NCI-H1092 (cell line): Measurements from ENCODE around the gene GSTA5.
"Not testable (repeated sequence)": the region's sequence is repeated elsewhere in the genome, so short reads cannot be mapped to it uniquely, and the experiment has no call there.

Experiments used
- DNase-seq: peaks from one replicate; lab custom pipeline; 2025; lab: John Stamatoyannopoulos, UW

GSTA5 gene

DNA sequence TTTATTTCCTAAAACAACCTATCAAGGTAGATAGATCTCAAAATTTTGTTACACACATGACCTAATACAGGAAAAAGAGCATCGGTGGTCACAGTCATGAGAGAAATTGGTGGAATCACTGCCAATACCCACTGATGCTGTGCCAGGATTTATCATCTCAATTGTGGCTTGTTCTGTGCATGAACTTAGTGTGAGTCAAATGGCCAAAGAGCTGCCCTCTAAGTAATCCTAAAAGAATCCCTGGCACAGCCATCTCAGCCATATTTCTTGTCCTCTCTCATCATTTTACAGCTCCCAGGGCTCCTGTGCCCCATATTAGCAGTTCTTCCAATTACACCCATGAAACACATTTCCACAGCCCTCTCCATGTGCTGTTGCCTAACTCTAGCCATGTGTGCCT, 6.1 kb downstream of the GSTA5 start:
- no peak for DNase-seq

DNA sequence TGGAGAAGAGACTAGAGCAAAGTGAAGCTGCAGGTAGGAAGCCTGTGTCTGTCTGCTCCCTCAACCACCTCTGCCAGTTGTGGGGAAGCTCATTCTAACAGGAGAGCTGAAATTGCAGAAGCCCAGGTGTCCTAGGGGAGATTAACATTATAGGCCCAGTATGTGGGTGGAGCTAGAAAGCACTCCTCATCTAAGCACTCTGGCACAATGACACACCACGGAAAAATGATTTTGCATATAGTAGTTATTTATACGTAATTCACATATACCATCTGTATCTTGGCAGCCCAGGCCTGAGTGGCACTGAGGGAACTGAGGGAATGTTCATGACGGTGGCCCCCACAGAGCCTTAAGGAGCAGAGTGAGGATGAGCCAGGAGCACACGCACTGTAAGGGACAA, 9.7 kb downstream of the GSTA5 start:
- DNase-seq = not testable (repeated sequence)

DNA sequence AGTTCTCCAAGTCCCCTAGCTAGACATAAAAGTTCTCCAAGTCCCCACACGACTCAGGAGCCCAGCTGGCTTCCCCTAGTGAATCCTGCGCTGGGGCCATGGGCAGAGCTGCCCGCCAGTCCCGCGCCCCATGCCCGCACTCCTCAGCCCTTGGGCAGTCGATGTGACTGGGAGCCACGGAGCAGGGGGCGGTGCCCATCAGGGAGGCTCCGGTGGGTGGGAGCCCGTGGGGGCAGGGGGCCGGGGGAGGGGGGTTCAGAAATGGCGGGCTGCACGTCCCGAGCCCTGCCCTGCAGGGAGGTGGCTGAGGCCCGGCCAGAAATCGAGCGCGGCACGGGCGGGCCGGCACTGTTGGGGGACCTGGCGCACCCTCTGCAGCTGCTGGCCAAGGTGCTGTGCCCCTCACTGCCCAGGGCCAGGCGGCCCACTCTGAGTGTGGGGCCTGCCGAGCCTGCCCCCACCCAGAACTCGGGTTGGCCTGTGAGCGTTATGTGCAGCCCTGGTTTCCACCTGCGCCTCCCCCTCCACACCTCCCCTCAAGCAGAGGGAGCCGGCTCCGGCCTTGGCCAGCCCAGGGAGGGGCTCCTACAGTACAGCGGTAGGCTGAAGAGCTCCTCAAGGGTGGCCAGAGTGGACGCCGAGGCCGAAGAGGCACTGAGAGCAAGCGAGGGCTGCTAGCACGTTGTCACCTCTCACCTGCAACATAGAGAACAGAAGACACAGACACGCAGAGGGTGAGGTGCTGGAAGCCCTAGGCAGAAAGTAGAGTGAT, 11.4 kb downstream of the GSTA5 start:
- no peak for DNase-seq

DNA sequence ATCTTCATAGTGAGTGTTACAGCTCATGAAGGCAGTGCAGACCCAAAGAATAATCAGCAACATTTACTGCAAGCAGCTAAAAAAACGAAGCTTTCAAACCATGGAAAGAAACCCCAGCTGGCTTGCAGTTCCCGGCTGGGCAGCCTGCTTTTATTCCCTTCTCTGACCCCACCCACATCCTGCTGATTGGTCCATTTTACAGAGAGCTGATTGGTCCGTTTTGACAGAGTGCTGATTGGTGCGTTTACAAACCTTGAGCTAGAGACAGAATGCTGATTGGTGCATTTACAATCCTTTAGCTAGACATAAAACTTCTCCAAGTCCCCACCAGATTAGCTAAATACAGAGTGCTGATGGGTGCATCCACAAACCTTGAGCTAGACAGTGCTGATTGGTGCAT, 12.0 kb downstream of the GSTA5 start:
- not testable (repeated sequence) for DNase-seq

DNA sequence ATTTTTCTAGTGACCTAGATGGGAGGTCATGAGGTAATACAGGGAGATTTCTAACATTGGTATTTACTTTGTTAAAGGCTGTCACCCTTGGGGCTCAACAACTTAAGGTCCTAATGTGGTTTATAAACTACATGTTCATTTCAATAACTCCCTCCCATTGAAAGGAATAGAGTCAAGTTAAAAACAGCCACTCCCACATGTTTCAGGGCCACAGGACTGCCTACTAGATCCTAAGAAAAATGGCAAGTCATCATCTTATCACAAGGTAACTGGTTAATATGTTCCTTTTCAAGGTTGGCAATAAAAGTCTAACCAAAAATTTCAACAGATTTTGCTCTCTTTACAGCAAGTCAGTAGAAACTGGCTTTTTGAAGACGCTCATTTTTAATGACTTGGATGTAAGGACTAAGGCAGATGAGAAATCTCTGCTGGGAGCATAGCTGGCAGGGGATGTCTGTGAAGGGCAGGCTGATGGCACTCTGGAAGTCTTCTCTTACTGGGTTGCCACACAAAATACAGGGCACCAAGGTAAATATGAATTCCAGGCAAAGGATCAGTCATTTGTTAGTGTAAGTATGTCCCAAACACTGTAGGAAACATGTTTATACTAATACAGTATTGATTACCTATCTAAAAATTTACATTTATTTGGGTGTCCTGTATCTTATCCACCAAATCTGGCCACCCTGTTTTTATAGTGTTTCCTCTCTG, 13.4 kb downstream of the GSTA5 start:
- DNase-seq = not testable (repeated sequence)

DNA sequence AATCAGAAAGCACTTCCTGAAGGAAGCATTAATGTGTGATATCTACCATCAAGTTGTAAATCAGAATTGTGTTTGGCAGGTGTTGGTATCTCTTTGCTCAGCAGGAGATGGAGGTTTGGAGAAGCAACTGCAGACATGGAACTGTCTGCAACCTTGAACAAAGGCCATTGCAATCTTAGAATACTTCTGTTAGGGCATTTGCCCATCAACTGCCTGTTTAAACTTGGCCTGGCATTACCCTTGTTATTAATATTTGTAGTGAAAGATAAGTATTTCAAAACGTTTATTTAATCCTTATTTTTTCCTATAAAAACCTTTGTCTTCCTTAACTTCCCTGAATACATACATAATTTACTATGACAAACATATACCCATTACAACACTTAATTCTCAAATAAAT, 14.1 kb downstream of the GSTA5 start:
- DNase-seq = no peak

DNA sequence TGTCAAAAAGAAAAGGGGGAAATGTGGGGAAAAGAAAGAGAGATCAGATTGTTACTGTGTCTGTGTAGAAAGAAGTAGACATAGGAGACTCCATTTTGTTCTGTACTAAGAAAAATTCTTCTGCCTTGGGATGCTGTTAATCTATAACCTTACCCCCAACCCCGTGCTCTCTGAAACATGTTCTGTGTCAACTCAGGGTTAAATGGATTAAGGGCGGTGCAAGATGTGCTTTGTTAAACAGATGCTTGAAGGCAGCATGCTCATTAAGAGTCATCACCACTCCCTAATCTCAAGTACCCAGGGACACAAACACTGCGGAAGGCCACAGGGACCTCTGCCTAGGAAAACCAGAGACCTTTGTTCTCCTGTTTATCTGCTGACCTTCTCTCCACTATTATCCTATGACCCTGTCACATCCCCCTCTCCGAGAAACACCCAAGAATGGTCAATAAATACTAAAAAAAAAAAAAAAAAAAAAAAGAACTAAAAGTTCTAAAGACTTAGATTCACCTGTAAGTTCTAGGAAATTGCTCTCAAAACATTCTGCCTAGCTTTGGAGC, 14.6 kb downstream of the GSTA5 start:
- not testable (repeated sequence) for DNase-seq

DNA sequence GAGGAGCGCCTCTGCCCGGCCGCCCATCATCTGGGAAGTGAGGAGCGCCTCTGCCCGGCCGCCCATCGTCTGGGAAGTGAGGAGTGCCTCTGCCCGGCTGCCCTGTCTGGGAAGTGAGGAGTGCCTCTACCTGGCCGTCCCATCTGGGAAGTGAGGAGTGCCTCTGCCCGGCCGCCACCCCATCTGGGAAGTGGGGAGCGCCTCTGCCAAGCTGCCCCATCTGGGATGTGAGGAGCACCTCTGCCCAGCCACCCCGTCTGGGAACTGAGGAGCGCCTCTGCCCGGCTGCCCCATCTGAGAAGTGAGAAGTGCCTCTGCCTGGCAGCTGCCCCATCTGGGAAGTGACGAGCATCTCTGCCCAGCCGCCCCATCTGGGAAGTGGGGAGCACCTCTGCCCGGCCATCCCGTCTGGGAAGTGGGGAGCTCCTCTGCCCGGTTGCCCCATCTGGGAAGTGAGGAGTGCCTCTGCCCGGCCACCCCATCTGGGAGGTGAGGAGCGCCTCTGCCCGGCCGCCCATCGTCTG, 15.3 kb downstream of the GSTA5 start:
- not testable (repeated sequence) for DNase-seq

DNA sequence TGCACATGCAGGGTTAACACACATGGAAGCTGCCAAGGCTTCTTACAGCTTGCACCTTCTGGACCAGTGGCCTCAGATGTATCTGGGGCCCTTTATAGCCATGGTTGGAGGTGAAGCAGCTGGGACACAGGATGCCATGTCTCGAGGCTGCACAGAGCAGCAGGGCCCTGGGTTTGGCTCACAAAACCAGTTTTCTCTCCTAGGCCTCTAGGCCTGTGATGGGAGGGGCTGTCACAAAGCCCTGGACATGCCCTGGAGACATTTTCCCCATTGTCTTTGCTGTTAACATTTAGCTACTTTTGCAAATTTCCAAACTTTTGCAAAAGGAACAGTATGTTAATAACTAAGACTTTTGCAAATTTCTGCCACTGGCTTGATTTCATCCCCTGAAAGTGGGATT, 18.8 kb downstream of the GSTA5 start:
- no peak for DNase-seq

DNA sequence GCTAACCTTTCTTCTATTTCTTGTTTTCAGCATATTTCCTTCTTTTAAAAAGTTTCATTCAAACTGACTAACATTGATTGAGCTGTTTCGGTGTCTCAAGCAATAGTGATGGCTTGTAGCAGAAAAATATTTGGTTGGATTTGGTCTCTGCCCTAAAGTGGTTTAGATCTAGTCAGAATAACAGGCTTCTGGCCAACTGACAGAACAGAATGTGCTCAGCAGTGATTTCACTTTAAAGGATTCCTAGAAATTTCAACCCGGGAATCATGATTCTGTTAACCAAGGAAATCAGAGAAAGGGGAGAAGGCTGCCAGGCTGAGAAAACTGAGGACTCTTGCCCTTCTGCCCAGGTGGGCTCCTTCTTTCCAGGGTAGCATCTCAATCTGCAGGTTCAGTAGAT, 20.4 kb downstream of the GSTA5 start:
- DNase-seq = no peak

DNA sequence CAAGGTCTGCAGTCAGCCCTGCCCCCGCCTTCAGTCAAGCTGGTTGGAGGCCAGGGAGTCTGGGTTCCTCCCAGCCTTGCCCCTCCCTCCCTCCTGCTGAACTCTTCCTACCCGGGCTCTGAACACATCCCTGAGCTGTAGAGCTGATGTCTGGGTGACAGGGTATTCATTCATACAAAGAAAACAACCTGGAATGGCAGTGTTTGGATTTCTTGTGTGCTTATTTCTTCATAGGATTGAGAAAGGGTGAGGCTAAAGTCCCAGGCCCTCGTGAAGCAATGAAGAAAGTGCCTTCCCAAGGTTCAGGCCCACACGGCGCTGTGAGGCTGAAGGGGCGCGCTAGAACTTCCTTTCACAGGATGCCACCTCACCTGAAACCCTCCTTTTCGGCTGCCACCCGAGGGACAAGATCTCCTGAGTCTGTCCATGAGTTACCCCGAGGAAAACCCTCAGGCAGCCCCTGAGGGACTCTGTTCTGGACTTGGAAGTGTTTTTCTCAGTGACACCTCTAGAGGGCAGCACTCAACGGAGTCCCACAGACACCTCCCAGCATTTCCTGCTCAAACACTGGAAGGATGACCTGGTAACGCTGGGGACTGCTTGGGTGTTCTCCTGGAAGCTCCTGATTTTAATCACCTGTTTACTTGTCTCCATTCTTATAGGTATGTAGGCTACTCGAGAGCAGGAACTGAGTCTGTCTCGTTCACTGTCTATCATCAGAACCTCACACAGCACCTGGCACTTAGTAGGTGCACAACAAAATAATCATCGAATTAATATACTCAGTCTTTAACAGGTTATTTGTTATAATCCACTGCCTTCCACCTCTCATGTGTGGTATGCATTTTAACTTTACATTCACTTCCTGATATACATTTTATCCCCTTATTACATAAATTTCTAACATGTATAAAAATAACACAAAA, 25.2 kb downstream of the GSTA5 start:
- DNase-seq = peak; percentile 5

DNA sequence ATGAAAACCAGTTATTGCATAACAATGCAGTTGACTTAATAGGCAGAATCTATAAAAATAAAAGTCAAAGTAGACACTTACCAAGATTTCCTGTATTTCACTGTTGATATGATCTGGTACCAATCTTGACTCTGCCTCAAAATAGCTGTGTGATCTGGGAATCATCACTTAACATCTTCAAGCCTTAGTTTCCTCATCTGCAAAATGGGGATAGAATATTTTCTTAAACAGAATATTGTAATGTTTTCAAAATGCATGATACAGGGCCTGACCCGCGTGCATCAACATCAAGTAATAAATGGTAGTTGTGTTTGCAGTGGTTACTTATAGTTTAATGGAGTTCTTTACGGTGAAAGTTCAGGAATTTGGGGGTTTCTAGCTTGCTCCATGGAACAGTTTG, 26.1 kb downstream of the GSTA5 start:
- DNase-seq = not testable (repeated sequence)

DNA sequence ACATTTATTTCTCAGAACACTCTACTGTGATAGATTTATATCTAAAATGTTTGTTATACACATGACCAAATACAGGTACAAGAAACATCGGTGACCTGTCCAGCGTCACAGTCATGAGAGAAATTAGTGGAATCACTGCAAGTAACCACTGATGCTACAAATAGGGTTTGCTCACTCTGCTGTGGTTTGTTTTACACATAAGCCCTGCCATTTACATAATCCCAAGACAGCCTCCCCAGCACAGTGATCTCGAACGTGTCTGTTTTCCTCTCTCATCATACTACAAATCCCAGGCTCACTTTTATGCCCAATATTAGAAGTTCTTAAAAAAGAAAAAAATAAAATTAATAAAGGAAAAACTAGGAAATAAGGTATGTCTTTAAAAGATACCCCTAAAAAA, 30.8 kb downstream of the GSTA5 start:
- DNase-seq = not testable (repeated sequence)

DNA sequence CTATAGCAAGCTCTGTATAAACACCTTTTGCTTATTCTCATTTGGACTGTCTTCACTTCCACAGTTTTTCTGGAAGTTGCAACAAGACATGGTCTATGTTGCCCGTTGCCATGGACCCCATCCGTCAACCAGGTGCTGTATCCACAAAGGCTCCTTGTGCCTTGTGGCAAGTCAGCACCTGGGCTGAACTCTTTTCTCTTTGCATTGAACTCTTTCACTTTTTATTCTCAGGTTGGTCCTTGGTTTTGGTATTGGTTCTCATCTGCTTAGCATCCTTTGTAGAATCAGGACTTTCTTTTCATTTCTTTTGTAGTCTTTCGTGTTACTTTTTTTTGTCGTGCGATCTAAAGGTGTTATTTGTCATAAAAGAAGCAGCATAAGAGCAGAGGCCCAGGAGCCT, 32.0 kb downstream of the GSTA5 start:
- no peak for DNase-seq

DNA sequence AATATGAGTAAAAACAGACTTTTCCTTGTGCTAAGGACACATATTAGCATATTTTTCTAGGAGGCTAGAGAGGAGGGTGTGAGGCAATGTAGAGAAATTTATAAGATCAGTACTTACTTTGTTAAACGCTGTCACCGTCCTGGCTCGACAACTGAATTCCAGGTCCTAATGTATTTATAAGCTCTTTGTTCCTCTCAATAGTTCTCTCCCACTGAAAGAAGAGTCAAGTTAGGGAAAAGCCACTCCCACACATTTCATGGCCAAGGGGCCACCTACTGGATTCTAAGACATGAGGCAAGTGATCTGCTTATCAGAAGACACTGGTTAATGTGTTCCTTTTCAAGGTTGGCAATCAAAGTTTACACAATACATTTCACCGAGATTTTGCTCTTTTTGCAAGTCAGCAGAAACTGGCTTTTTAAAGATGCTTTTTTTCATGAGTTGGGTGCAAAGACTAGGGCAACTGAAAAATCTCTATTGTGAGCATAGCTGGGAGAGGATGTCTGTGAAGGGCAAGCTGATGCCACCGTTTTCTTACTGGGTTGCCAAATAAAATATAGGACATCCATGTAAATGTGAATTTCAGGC, 36.9 kb downstream of the GSTA5 start, which contains the start of gene GSTA1:
TSS of gene GSTA1 (minus strand) at position 149 of the 588 bp plus-strand sequence. CDS start 4,549 bp downstream, outside the sequence.
- DNase-seq = not testable (repeated sequence)

DNA sequence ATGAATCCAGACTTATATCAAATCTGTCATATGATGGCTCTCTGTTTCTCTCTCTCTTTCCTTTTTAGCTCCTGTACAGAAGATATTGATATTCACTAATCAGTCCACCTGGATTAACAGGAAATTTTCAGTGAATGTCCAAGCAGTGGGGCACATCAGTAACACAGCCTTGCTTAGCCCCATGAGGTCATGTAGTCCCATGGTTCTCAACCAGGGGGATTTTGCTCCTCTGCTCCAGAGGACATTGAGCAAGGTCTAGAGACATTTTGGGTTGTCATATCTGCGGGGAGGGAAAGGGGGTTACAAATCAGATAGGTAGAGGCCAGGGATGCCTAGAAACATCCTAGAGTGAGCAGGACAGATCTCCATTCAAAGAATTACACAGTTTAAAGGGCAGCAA, 37.8 kb downstream of the GSTA5 start:
- no peak for DNase-seq

DNA sequence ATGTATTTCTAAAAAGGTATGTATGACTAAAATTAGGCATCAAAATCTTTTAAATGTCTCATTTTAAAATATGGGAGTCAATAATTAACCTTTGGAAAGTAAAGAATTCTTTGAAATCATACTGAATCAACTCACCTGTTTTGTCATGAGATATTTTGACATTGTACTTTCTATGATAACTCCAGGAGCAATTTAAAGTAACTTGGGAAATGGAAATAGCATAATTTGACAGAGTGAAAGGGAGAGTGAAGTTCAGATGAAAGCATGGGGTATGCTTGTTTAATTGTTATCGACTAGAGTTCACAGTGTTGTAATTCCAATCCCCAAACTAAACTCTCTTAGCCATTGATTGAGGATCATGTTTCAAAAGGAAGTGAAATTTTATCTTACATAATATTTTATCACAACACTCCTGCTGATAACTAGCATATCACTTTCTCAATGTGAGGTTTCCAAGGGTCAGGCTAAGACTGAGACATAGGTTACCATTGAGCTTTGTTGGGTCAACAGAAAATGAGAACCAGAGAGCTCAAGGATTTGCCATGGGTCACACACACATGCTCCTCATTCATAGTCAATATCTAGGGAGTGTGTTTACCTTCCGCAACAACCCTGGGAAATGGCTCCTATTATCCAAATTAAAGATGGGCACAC, 39.3 kb downstream of the GSTA5 start:
- no peak for DNase-seq

DNA sequence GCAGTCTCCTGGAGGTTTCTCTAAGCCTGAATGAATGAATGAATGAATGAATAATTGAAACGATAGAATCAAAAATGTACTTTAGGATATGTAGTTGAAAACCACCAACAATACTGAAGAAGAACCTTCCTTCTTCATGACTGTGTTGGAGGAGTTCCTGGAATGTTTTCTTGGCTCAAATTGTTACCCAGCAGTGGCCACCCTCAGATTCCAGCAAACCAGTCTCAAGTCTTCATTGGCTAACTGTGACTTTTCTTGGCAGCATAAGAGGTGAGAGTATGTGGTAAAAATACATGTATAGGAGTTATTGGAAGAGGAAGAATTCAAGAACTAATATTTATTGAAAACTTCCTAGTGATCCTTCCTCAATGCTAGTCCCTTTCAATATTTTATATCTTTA, 41.3 kb downstream of the GSTA5 start:
- DNase-seq = not testable (repeated sequence)

DNA sequence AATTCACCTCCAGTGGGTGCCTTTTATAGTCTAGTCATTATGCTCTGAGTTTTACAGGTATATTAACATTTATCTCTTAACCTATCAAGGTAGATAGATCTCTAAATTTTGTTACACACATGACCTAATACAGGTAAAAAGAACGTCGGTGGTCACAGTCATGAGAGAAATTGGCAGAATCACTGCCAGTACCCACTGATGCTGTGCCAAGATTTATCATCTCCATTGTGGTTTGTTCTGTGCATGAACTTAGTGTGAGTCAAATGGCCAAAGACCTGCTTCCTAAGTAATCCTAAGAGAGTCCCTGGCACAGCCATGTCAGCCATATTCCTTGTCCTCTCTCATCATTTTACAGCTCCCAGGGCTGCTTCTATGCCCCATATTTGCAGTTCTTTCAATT, 46.2 kb downstream of the GSTA5 start:
- not testable (repeated sequence) for DNase-seq

DNA sequence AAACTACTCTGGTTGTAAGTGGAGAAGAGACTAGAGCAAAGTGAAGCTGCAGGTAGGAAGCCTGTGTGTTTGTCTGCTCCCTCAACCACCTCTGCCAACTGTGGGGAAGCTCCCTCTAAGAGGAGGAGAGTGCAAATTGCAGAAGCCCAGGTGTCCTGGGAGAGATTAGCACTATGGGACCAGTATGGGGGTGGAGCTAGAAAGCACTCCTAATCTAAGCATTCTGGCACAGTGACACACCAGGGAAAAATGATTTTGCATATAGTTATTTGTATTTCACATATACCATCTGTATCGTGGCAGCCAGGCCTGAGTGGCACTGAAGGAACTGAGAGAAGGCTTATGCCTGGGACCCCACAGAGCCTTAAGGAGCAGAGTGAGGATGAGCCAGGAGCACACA, 49.8 kb downstream of the GSTA5 start:
- no peak for DNase-seq

DNA sequence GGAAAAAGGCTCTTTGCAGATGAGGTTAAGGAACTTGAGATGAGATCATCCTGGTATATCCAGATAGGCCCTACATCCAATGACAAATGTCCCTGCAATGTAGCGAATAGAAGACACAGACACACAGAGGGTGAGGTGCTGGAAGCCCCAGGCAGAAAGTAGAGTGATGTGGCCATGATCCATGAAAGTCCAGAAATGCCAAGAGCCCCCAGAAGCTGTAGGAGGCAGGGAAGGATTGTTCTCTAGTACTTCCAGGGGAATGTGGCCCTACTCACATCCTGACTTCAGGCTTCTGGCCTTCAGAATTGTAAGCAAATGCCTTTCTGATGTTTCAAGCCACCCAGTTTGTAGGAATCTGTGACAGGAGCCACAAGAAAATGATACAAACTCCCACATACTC, 51.0 kb downstream of the GSTA5 start:
- DNase-seq = not testable (repeated sequence)
